ENCODE data around the gene MAD2L2. TPM values are rescaled to one million over a fixed set of nuclear protein-coding genes. Genes with fewer than 3 reads are reported as not detected.

MAD2L2 gene
- total RNA-seq, 1 experiment from 2014 or later, result 127 TPM

GRCh38 chr1:11629184-11630016 is 51.5 kb downstream of the MAD2L2 start:
- intact Hi-C loops (cut with micrococcal nuclease), result no loop called here
- Histone ChIP-seq H3K27me3 (ENCODE audit: low read length) (peaks cover 43% of the 10 kb centered on the region), H3K27ac (ENCODE audit: low read length) (no peak overlapping the region), H3K4me1 (ENCODE audit: insufficient read depth, low read length) (no peaks in the 10 kb centered on the region), H4K20me1 (ENCODE audit: low read length) (no peaks in the 10 kb centered on the region), H3K9me3 (ENCODE audit: low read length) (no peaks in the 10 kb centered on the region), H3F3A (ENCODE audit: low read length, unreplicated experiment) (no peaks in the 10 kb centered on the region), H3K4me3 (ENCODE audit: low read length) (no peak overlapping the region), H3K4me2 (ENCODE audit: low read length) (no peak overlapping the region), H3K36me3 (ENCODE audit: low read depth, low read length) (no peaks in the 10 kb centered on the region), H3K9ac (ENCODE audit: low read length) (no peak overlapping the region), H3K79me2 (ENCODE audit: low read length) (no peaks in the 10 kb centered on the region), H3K9me2 (replicated peaks; ENCODE audit: low read length) (no peaks in the 10 kb centered on the region), H2AFZ (ENCODE audit: low read length) (no peak overlapping the region)
- TF ChIP-seq CTCF (conservative IDR thresholded peaks at IDR 0.05; ENCODE audit: low read depth, low read length), result no peak
- ATAC-seq (no peak), DNase-seq (no peak)
- no TSS peak for BruUV-seq (replicated peaks)
- ChIA-PET CTCF (no interaction called here), POLR2A (ENCODE audit: unreplicated experiment) (no interaction called here)

GRCh38 chr1:11628767-11629166 is 52.2 kb downstream of the MAD2L2 start:
- ChIA-PET POLR2A (ENCODE audit: unreplicated experiment) (no interaction called here), CTCF (no interaction called here)
- H3K4me1 ChIP-seq (ENCODE audit: insufficient read depth, low read length), result no peaks in the 10 kb centered on the region
- no peak overlapping the region for H3K4me2 ChIP-seq (ENCODE audit: low read length)
- H3K79me2 ChIP-seq (ENCODE audit: low read length), result no peaks in the 10 kb centered on the region
- no peaks in the 10 kb centered on the region for H4K20me1 ChIP-seq (ENCODE audit: low read length)
- no peaks in the 10 kb centered on the region for H3K36me3 ChIP-seq (ENCODE audit: low read depth, low read length)
- H3K27ac ChIP-seq (ENCODE audit: low read length), result no peak overlapping the region
- H3K27me3 ChIP-seq (ENCODE audit: low read length), result peaks cover 43% of the 10 kb centered on the region
- no peak for DNase-seq
- no peak for TF ChIP-seq EZH2phosphoT487 (IDR thresholded peaks at IDR 0.05; ENCODE audit: borderline replicate concordance, low read length)
- TF ChIP-seq CTCF (conservative IDR thresholded peaks at IDR 0.05; ENCODE audit: low read depth, low read length), result no peak
- no peak for TF ChIP-seq EZH2 (IDR thresholded peaks at IDR 0.05; ENCODE audit: low read length, unreplicated experiment)
- H3K9me3 ChIP-seq (ENCODE audit: low read length), result no peaks in the 10 kb centered on the region
- no TSS peak for BruUV-seq (replicated peaks)
- no peak overlapping the region for H3K9ac ChIP-seq (ENCODE audit: low read length)
- H3K9me2 ChIP-seq (replicated peaks; ENCODE audit: low read length), result no peaks in the 10 kb centered on the region
- intact Hi-C loops (cut with micrococcal nuclease), result no loop called here
- H3F3A ChIP-seq (ENCODE audit: low read length, unreplicated experiment), result no peaks in the 10 kb centered on the region
- H3K4me3 ChIP-seq (ENCODE audit: low read length), result no peak overlapping the region
- no peak overlapping the region for H2AFZ ChIP-seq (ENCODE audit: low read length)
- no peak for ATAC-seq

- ChIA-PET CTCF (no interaction called here), POLR2A (ENCODE audit: unreplicated experiment) (no interaction called here)
- DNase-seq, result no peak
- H3K9ac ChIP-seq (ENCODE audit: low read length), result no peak overlapping the region
- no peak overlapping the region for H2AFZ ChIP-seq (ENCODE audit: low read length)
- TF ChIP-seq EZH2 (IDR thresholded peaks at IDR 0.05; ENCODE audit: low read length, unreplicated experiment), result no peak
- TF ChIP-seq CTCF (conservative IDR thresholded peaks at IDR 0.05; ENCODE audit: low read depth, low read length), result no peak
- no peak for TF ChIP-seq EZH2phosphoT487 (IDR thresholded peaks at IDR 0.05; ENCODE audit: borderline replicate concordance, low read length)
- no peaks in the 10 kb centered on the region for H4K20me1 ChIP-seq (ENCODE audit: low read length)
- H3K9me2 ChIP-seq (replicated peaks; ENCODE audit: low read length), result no peaks in the 10 kb centered on the region
- H3K79me2 ChIP-seq (ENCODE audit: low read length), result no peaks in the 10 kb centered on the region
- intact Hi-C loops (cut with micrococcal nuclease), result no loop called here
- no peak overlapping the region for H3K27ac ChIP-seq (ENCODE audit: low read length)
- BruUV-seq (replicated peaks), result no TSS peak
- no peaks in the 10 kb centered on the region for H3K9me3 ChIP-seq (ENCODE audit: low read length)
- no peak for ATAC-seq
- H3F3A ChIP-seq (ENCODE audit: low read length, unreplicated experiment), result no peaks in the 10 kb centered on the region
- peaks cover 37% of the 10 kb centered on the region for H3K27me3 ChIP-seq (ENCODE audit: low read length)
- H3K4me2 ChIP-seq (ENCODE audit: low read length), result no peak overlapping the region
- no peak overlapping the region for H3K4me3 ChIP-seq (ENCODE audit: low read length)
- no peaks in the 10 kb centered on the region for H3K4me1 ChIP-seq (ENCODE audit: insufficient read depth, low read length)
- no peaks in the 10 kb centered on the region for H3K36me3 ChIP-seq (ENCODE audit: low read depth, low read length)
Observed at GRCh38 chr1:11626551-11626950, 54.4 kb downstream of the MAD2L2 start.
